ENCODE measurements around the gene CRYBB1. TPM values are rescaled to one million over a fixed set of nuclear protein-coding genes. Genes with fewer than 3 reads are reported as not detected.

The CRYBB1 gene
- total RNA-seq, 4 donors from 2014 or later, result 1.0 TPM; not detected in 3

GRCh38 chr22:26581026-26581425 is 36.8 kb downstream of the CRYBB1 start:
- Histone ChIP-seq H3K27ac (no peak overlapping the region), H3K27me3 (no peaks in the 10 kb centered on the region), H3K36me3 (peaks cover 0 to 6% of the 10 kb centered on the region in 2 donors), H3K4me1 (peaks cover 24 to 37% of the 10 kb centered on the region in 2 donors), H3K9me3 (no peaks in the 10 kb centered on the region), H3K4me3 (replicated peaks in 1 of 3) (no peak overlapping the region)
- no peak for TF ChIP-seq POLR2A (IDR thresholded peaks at IDR 0.05)
- no peak for TF ChIP-seq CTCF (IDR thresholded peaks at IDR 0.05)
- 44 to 75% methylated on average over 1 of the region's 1 CpG for WGBS, 2 donors
- intact Hi-C loops (cut with DNase I), result loop anchor here (10.0 kb wide), 1 partner anchor 96 kb away; the partner anchor contains the start of genes HPS4 and SRRD
- DNase-seq, result no peak

- Histone ChIP-seq H3K9me3 (no peaks in the 10 kb centered on the region), H3K27me3 (no peaks in the 10 kb centered on the region), H3K4me1 (peaks cover 18 to 32% of the 10 kb centered on the region in 2 donors), H3K36me3 (peaks cover 0 to 6% of the 10 kb centered on the region in 2 donors), H3K4me3 (replicated peaks in 1 of 3) (no peak overlapping the region), H3K27ac (no peak overlapping the region)
- no peak for TF ChIP-seq POLR2A (IDR thresholded peaks at IDR 0.05)
- TF ChIP-seq CTCF (IDR thresholded peaks at IDR 0.05), result no peak
- intact Hi-C loops (cut with DNase I), result loop anchor here (10.0 kb wide), 1 partner anchor 96 kb away; the partner anchor contains the start of genes HPS4 and SRRD
- 75 to 84% methylated on average over 13 of the region's 13 CpGs for WGBS, 2 donors
- no peak for DNase-seq
Observed at GRCh38 chr22:26580240-26580962, 37.4 kb downstream of the CRYBB1 start.

- 69 to 70% methylated on average over 7 to 10 of the region's 10 CpGs for WGBS, 2 donors
- H3K27ac ChIP-seq, result no peak overlapping the region
- H3K4me3 ChIP-seq (replicated peaks in 1 of 3), result no peak overlapping the region
- peaks cover 8 to 22% of the 10 kb centered on the region in 2 donors for H3K4me1 ChIP-seq
- DNase-seq, result no peak
- intact Hi-C loops (cut with DNase I), result no loop called here
- H3K27me3 ChIP-seq, result no peaks in the 10 kb centered on the region
- H3K9me3 ChIP-seq, result no peaks in the 10 kb centered on the region
- TF ChIP-seq CTCF (IDR thresholded peaks at IDR 0.05) (no peak), POLR2A (IDR thresholded peaks at IDR 0.05) (no peak)
- H3K36me3 ChIP-seq, result peaks cover 0 to 6% of the 10 kb centered on the region in 2 donors
Observed at GRCh38 chr22:26579331-26579886, 38.4 kb downstream of the CRYBB1 start.

GRCh38 chr22:26577081-26577480 is 40.7 kb downstream of the CRYBB1 start:
- WGBS, 2 donors, result 89 to 96% methylated on average over 7 of the region's 7 CpGs
- H3K36me3 ChIP-seq, result peaks cover 0 to 3% of the 10 kb centered on the region in 2 donors

More at GRCh38 chr22:26577081-26577480, 40.7 kb downstream of the CRYBB1 start:
- Histone ChIP-seq H3K9me3 (no peaks in the 10 kb centered on the region), H3K4me3 (replicated peaks in 1 of 3) (no peak overlapping the region), H3K4me1 (peaks cover 7 to 11% of the 10 kb centered on the region in 2 donors), H3K27ac (no peak overlapping the region), H3K27me3 (no peaks in the 10 kb centered on the region)
- intact Hi-C loops (cut with DNase I), result no loop called here
- TF ChIP-seq CTCF (IDR thresholded peaks at IDR 0.05), result no peak
- TF ChIP-seq POLR2A (IDR thresholded peaks at IDR 0.05), result no peak
- DNase-seq, result no peak
